ENCODE results near the gene SACS.

DNA sequence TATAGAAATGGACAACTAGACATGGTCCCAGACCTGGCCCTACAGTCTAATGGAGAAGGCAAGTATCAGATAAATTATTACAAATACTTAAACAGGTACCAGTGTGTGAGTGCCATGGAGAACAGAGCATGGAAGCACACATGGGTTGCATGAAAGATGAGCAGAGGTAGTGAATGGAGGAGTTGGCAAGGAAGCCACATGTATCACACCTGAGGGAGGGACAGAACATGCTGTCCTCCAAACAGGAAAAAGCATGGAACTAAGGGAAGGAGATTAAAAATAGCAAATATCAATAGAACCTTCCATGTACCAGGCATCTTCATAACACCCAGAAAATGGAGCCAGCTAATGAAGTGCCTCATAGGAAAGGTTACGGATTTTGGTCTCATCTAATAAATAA lies 85.9 kb downstream of the SACS start:
- TF ChIP-seq, protein P1, sequence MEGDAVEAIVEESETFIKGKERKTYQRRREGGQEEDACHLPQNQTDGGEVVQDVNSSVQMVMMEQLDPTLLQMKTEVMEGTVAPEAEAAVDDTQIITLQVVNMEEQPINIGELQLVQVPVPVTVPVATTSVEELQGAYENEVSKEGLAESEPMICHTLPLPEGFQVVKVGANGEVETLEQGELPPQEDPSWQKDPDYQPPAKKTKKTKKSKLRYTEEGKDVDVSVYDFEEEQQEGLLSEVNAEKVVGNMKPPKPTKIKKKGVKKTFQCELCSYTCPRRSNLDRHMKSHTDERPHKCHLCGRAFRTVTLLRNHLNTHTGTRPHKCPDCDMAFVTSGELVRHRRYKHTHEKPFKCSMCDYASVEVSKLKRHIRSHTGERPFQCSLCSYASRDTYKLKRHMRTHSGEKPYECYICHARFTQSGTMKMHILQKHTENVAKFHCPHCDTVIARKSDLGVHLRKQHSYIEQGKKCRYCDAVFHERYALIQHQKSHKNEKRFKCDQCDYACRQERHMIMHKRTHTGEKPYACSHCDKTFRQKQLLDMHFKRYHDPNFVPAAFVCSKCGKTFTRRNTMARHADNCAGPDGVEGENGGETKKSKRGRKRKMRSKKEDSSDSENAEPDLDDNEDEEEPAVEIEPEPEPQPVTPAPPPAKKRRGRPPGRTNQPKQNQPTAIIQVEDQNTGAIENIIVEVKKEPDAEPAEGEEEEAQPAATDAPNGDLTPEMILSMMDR (IDR thresholded peaks at IDR 0.05; ENCODE audit: poor library complexity): no peak
- TF ChIP-seq EZH2phosphoT487 (IDR thresholded peaks at IDR 0.05; ENCODE audit: low read depth, severe bottlenecking, unreplicated experiment): no peak
- no peak for TF ChIP-seq EZH2 (IDR thresholded peaks at IDR 0.05; ENCODE audit: borderline replicate concordance)

Measured in hepatocyte (in vitro differentiated cells).